ENCODE data around the gene ARHGAP24. TPM values are rescaled to one million over a fixed set of nuclear protein-coding genes. Genes with fewer than 3 reads are reported as not detected.

ARHGAP24 gene
- total and polyA plus RNA-seq, 2 donors (not counting 1 experiment from before 2014, with no cell fraction given) = 48.4 to 141 TPM

DNA sequence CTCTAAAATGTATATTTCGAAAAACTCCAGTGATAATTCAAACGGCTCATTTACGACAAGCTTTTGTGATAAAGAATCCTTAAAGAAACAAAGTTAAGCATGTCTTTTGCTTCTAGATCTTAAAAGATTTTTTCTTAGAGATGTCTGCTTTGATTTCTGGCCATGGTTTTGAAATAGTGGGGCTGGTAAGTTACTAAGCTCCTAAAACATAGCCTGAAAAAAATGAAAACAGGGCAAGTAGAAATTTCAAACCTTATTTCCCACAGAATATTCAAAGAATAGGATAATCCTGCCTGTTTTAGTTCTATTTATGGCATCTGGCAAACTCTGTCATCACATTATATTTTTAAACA lies 318.3 kb downstream of the ARHGAP24 start:
- H3K9me3 Mint-ChIP-seq (ENCODE audit: insufficient read depth) = no peaks in the 10 kb centered on the region
- WGBS (ENCODE audit: insufficient coverage) = no CpG with 5 or more reads among the region's 3 CpGs
- Histone ChIP-seq H3K9me3 (ENCODE audit: control extremely low read depth in 1 of 3, control insufficient read depth in 2 of 3, insufficient read depth in 1 of 3, low read length in 2 of 3) (no peaks in the 10 kb centered on the region), H3K4me2 (replicated peaks; ENCODE audit: low read depth, low read length, poor library complexity, severe bottlenecking) (no peak overlapping the region), H3K4me3 (ENCODE audit: control extremely low read depth in 1 of 5, extremely low read depth in 1 of 5, insufficient read depth in 1 of 5, low read depth in 2 of 5, low read length in 4 of 5) (no peak overlapping the region), H3K79me2 (ENCODE audit: control insufficient read depth, insufficient read depth, low read length) (peaks cover 32% of the 10 kb centered on the region), H3K9ac (ENCODE audit: low read length) (no peak overlapping the region), H2AFZ (ENCODE audit: insufficient read depth, low read depth, low read length, poor library complexity, severe bottlenecking) (no peak overlapping the region), H4K20me1 (ENCODE audit: control insufficient read depth, insufficient read depth, low read length, poor library complexity, severe bottlenecking) (peaks cover 3% of the 10 kb centered on the region), H3K27me3 (replicated peaks in 1 of 4; ENCODE audit: control extremely low read depth in 1 of 4, control insufficient read depth in 3 of 4, insufficient read depth in 4 of 4, low read length in 3 of 4) (no peaks in the 10 kb centered on the region), H3K36me3 (replicated peaks in 1 of 2; ENCODE audit: control extremely low read depth in 1 of 2, control insufficient read depth in 1 of 2, extremely low read depth in 1 of 2, insufficient read depth in 2 of 2, low read length in 1 of 2) (peaks cover 0 to 5% of the 10 kb centered on the region in 2 experiments), H3K4me1 (ENCODE audit: control insufficient read depth in 2 of 2, insufficient read depth in 2 of 2, low read length in 2 of 2) (peaks cover 0 to 17% of the 10 kb centered on the region in 2 donors), H3K27ac (ENCODE audit: low read length in 2 of 2) (peak overlapping the region in 1 of 2 donors; percentile 4)
- H3K27me3 Mint-ChIP-seq = no peaks in the 10 kb centered on the region
- POLR2A ChIA-PET = no interaction called here
- DNase-seq (no peak), ATAC-seq (ENCODE audit: low read depth) (no peak)
- intact Hi-C loops (cut with micrococcal nuclease) = loop anchor here (2.0 kb wide), 1 partner anchor 14 kb away; no protein-coding TSS in a partner anchor
- TF ChIP-seq, protein P1, sequence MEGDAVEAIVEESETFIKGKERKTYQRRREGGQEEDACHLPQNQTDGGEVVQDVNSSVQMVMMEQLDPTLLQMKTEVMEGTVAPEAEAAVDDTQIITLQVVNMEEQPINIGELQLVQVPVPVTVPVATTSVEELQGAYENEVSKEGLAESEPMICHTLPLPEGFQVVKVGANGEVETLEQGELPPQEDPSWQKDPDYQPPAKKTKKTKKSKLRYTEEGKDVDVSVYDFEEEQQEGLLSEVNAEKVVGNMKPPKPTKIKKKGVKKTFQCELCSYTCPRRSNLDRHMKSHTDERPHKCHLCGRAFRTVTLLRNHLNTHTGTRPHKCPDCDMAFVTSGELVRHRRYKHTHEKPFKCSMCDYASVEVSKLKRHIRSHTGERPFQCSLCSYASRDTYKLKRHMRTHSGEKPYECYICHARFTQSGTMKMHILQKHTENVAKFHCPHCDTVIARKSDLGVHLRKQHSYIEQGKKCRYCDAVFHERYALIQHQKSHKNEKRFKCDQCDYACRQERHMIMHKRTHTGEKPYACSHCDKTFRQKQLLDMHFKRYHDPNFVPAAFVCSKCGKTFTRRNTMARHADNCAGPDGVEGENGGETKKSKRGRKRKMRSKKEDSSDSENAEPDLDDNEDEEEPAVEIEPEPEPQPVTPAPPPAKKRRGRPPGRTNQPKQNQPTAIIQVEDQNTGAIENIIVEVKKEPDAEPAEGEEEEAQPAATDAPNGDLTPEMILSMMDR (IDR thresholded peaks at IDR 0.05) = no peak
- no peak for TF ChIP-seq EZH2 (IDR thresholded peaks at IDR 0.05; ENCODE audit: borderline replicate concordance, insufficient read depth, low read depth, low read length, poor library complexity, severe bottlenecking)
- no peak overlapping the region for H3K27ac Mint-ChIP-seq
- CTCF ChIA-PET = interaction anchor here (1.0 to 1.1 kb wide), 3 partner anchors 9 to 709 kb away, joined by 3 read pairs; no protein-coding TSS in a partner anchor
- no peak overlapping the region for H3K4me3 Mint-ChIP-seq
- peaks cover 41% of the 10 kb centered on the region for H3K4me1 Mint-ChIP-seq

DNA sequence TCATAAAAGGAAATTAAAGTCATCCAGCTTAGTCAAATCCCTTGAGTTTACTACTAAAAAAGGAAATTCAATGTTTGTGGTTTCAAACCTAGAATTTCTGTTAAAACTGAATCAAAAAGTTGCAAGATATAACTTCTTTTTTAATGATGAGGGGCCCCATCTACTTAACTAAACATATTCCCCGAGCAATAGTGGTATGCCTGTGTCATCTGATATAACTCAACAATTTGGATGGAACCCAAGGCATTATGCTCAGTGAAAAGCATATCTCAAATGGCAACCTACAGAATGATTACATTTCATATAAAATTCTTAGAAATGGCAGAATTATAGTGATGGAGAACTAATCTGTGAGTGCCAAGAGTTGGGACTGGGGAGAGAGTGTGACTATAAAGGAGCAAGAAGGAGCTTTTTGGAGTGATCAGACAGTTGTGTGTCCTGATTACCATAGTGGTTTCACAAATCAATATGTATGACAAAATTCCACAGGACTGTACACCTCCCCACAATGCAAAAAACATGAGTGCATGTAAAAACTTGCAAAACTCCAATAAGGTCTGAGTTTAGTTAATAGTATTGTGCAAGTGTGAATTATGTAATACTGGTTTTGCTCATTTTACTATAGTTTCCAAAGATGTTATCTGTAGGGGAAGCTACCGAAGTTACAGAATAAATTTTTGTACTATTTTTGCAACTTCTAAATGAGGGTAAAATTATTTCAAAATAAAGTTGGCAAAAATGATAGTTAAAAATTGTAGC lies 323.2 kb downstream of the ARHGAP24 start:
- Histone ChIP-seq H3K9me3 (ENCODE audit: control extremely low read depth in 1 of 3, control insufficient read depth in 2 of 3, insufficient read depth in 1 of 3, low read length in 2 of 3) (peaks cover 0 to 3% (median 0%) of the 10 kb centered on the region in 3 donors), H3K27me3 (replicated peaks in 1 of 4; ENCODE audit: control extremely low read depth in 1 of 4, control insufficient read depth in 3 of 4, insufficient read depth in 4 of 4, low read length in 3 of 4) (no peaks in the 10 kb centered on the region), H2AFZ (ENCODE audit: insufficient read depth, low read depth, low read length, poor library complexity, severe bottlenecking) (no peak overlapping the region), H3K79me2 (ENCODE audit: control insufficient read depth, insufficient read depth, low read length) (peaks cover 45% of the 10 kb centered on the region), H3K36me3 (replicated peaks in 1 of 2; ENCODE audit: control extremely low read depth in 1 of 2, control insufficient read depth in 1 of 2, extremely low read depth in 1 of 2, insufficient read depth in 2 of 2, low read length in 1 of 2) (peaks cover 0 to 3% of the 10 kb centered on the region in 2 experiments), H4K20me1 (ENCODE audit: control insufficient read depth, insufficient read depth, low read length, poor library complexity, severe bottlenecking) (peaks cover 3% of the 10 kb centered on the region), H3K4me2 (replicated peaks; ENCODE audit: low read depth, low read length, poor library complexity, severe bottlenecking) (no peak overlapping the region), H3K27ac (ENCODE audit: low read length in 2 of 2) (no peak overlapping the region), H3K4me3 (ENCODE audit: control extremely low read depth in 1 of 5, extremely low read depth in 1 of 5, insufficient read depth in 1 of 5, low read depth in 2 of 5, low read length in 4 of 5) (no peak overlapping the region), H3K4me1 (ENCODE audit: control insufficient read depth in 2 of 2, insufficient read depth in 2 of 2, low read length in 2 of 2) (peaks cover 0 to 6% of the 10 kb centered on the region in 2 donors), H3K9ac (ENCODE audit: low read length) (no peak overlapping the region)
- ChIA-PET CTCF (interaction anchor here (1.0 to 5.0 kb wide), 15 partner anchors 8 to 714 kb away, joined by 3 to 54 read pairs (median 11); no protein-coding TSS in a partner anchor), POLR2A (no interaction called here)
- ATAC-seq (ENCODE audit: low read depth) (no peak), DNase-seq (no peak)
- H3K27me3 Mint-ChIP-seq = no peaks in the 10 kb centered on the region
- TF ChIP-seq, protein P1 (IDR thresholded peaks at IDR 0.05) = no peak
- TF ChIP-seq EZH2 (IDR thresholded peaks at IDR 0.05; ENCODE audit: borderline replicate concordance, insufficient read depth, low read depth, low read length, poor library complexity, severe bottlenecking) = no peak
- WGBS (ENCODE audit: insufficient coverage) = no CpG with 5 or more reads among the region's 2 CpGs
- H3K4me1 Mint-ChIP-seq = peaks cover 17% of the 10 kb centered on the region
- H3K9me3 Mint-ChIP-seq (ENCODE audit: insufficient read depth) = no peaks in the 10 kb centered on the region
- H3K4me3 Mint-ChIP-seq = no peak overlapping the region
- H3K27ac Mint-ChIP-seq = no peak overlapping the region
- intact Hi-C loops (cut with micrococcal nuclease) = loop anchor here (5.0 kb wide), 1 partner anchor 41 kb away; no protein-coding TSS in a partner anchor
